Measurements from ENCODE around the gene CNOT11.
"Not testable (repeated sequence)": the region's sequence is repeated elsewhere in the genome, so short reads cannot be mapped to it uniquely, and the experiment has no call there.

CNOT11 gene

GRCh38 chr2:101244373-101244772 lies 8.3 kb upstream of the CNOT11 start:
- DNase-seq; in situ Hi-C loops (cut with MboI; ENCODE audit: low pct_unique_long_range_greater_than_20kb, low sequenced_read_pairs): not testable (repeated sequence)

- DNase-seq; in situ Hi-C loops (cut with MboI; ENCODE audit: low pct_unique_long_range_greater_than_20kb, low sequenced_read_pairs): not testable (repeated sequence)
These were observed 7.8 kb upstream of the CNOT11 start for GRCh38 chr2:101244899-101245298.

DNA sequence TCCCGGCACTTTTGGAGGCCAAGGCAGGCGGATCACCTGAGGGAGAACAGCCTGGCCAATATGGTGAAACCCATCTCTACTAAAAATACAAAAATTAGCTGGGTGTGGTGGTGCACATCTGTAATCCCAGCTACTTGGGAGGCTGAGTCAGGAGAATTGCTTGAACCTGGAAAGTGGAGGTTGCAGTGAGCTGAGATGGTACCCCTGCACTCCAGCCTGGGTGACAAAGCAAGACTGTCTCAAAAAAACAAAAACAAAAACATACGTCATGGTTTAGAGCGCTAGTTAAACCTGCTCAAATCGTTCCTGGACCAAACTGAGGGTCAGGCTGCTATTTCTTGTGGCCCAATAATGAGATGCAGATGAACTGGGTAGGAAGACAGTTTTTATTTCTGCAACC lies 7.2 kb upstream of the CNOT11 start:
- in situ Hi-C loops (cut with MboI; ENCODE audit: low pct_unique_long_range_greater_than_20kb, low sequenced_read_pairs); DNase-seq: not testable (repeated sequence)

DNA sequence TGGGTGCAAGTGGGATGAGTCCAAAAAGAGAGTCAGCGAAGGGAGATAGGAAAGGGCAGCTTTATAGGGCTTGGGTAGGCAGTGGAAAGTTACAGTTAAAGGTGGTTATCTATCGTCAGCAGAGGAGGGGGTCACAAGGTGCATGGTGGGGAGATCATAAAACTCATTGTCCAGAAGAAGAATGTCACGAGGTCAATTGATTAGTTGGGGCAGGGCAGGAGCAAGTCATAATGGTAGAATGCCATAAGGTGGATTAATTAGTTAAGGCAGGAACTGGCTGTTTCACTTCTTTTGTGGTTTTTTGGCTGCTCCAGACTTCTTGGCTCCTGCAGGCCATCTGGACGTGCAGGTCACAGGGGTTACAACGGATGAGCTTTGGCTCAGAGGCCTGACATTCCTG lies 3.9 kb upstream of the CNOT11 start:
- DNase-seq; in situ Hi-C loops (cut with MboI; ENCODE audit: low pct_unique_long_range_greater_than_20kb, low sequenced_read_pairs): not testable (repeated sequence)

DNA sequence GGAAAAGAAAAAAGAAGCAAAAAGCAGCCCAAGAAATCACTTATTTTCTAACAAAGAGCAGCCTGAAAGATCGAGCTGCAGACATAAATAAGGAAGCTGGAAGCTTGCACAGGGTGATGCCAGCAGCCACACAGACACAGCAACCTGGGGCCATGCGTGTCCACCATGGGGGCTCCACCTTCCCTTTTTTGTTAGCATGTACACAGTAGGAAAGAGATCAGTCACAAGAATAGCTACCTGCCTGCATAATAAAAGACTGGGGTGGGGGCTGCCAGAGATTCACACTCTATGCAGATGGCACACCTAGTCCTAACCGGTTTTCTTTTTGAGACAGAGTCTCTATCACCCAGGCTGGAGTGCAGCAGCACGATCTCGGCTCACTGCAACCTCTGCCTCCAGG lies 2.9 kb upstream of the CNOT11 start:
- peak; percentile 29 for DNase-seq
- in situ Hi-C loops (cut with MboI; ENCODE audit: low pct_unique_long_range_greater_than_20kb, low sequenced_read_pairs): no loop called here

- DNase-seq; in situ Hi-C loops (cut with MboI; ENCODE audit: low pct_unique_long_range_greater_than_20kb, low sequenced_read_pairs): not testable (repeated sequence)
These were observed 1.4 kb upstream of the CNOT11 start for GRCh38 chr2:101251246-101251781.

GRCh38 chr2:101251844-101252407 lies 760 bp upstream of the CNOT11 start:
- in situ Hi-C loops (cut with MboI; ENCODE audit: low pct_unique_long_range_greater_than_20kb, low sequenced_read_pairs): no loop called here
- no peak for DNase-seq

- in situ Hi-C loops (cut with MboI; ENCODE audit: low pct_unique_long_range_greater_than_20kb, low sequenced_read_pairs): no loop called here
- no peak for DNase-seq
These were observed 472 bp downstream of the CNOT11 start for GRCh38 chr2:101253013-101253702.

- in situ Hi-C loops (cut with MboI; ENCODE audit: low pct_unique_long_range_greater_than_20kb, low sequenced_read_pairs): no loop called here
- DNase-seq: peak; percentile 28
These were observed 1.2 kb downstream of the CNOT11 start for GRCh38 chr2:101253703-101254450.

GRCh38 chr2:101255501-101255900 lies 2.8 kb downstream of the CNOT11 start:
- no peak for DNase-seq
- in situ Hi-C loops (cut with MboI; ENCODE audit: low pct_unique_long_range_greater_than_20kb, low sequenced_read_pairs): no loop called here

- no peak for DNase-seq
- in situ Hi-C loops (cut with MboI; ENCODE audit: low pct_unique_long_range_greater_than_20kb, low sequenced_read_pairs): no loop called here
These were observed 3.6 kb downstream of the CNOT11 start for GRCh38 chr2:101256316-101256715.

GRCh38 chr2:101258804-101259203 lies 6.1 kb downstream of the CNOT11 start:
- DNase-seq: no peak
- in situ Hi-C loops (cut with MboI; ENCODE audit: low pct_unique_long_range_greater_than_20kb, low sequenced_read_pairs): no loop called here

GRCh38 chr2:101262142-101262541 lies 9.5 kb downstream of the CNOT11 start:
- no peak for DNase-seq
- in situ Hi-C loops (cut with MboI; ENCODE audit: low pct_unique_long_range_greater_than_20kb, low sequenced_read_pairs): no loop called here

GRCh38 chr2:101263377-101263800 lies 10.7 kb downstream of the CNOT11 start:
- no peak for DNase-seq
- in situ Hi-C loops (cut with MboI; ENCODE audit: low pct_unique_long_range_greater_than_20kb, low sequenced_read_pairs): no loop called here

DNA sequence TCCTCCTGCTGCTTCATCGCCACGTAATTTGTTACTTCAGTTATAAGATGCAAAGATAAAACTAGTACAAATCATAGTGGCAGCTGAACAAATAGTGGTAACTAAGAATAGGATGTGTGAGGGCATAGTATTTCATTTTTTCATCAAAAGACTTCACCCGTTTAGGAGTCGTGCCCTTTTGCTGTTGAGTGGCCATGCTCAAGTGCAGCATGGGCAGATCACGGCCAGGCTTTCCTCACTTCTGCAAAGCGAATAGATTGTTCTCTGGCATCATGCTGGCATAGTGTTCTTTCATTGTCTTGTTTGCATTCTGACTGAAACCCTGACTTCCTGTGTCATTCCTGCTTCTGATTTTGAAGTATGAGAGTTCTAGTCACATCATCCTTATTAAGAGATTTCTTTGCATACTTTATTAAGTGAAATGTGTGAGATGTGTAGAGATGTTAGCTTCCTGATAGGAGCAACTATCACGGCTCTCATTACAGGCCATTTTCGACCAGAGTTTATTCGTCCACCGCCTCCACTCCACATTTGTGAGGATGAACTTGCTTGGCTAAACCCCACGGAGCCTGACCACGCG lies 11.8 kb downstream of the CNOT11 start:
- no peak for DNase-seq
- in situ Hi-C loops (cut with MboI; ENCODE audit: low pct_unique_long_range_greater_than_20kb, low sequenced_read_pairs): no loop called here

DNA sequence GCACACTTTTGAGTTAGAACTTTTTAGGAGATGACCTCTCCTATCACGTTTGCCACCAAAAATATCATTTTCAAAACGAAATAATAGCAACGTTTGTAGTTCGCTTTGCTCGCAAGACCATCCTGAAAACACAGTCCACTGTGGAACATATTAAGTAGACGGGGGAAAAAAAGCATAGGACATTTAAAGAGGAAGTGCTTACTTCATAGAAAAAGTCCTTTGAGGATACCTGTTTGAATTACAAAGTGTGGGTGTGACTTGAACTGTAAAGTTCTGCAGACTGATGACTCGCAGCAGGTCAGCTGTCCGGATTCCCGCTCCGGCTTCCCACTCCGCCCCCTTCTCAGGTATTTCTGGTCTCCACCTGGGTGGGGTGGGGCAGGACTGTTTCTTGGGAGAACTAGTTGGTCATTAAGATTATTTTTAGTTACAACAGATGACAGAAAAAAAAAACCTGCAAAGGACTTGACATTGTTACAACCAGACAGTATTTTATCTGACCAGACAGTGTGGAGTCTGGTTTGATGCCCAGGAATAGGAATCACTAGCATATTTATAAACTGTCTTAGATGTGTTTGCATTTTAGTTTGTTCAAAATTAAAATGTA lies 13.3 kb downstream of the CNOT11 start:
- in situ Hi-C loops (cut with MboI; ENCODE audit: low pct_unique_long_range_greater_than_20kb, low sequenced_read_pairs): no loop called here
- no peak for DNase-seq

- no peak for DNase-seq
- in situ Hi-C loops (cut with MboI; ENCODE audit: low pct_unique_long_range_greater_than_20kb, low sequenced_read_pairs): no loop called here
These were observed 15.3 kb downstream of the CNOT11 start for GRCh38 chr2:101267671-101268656.

DNA sequence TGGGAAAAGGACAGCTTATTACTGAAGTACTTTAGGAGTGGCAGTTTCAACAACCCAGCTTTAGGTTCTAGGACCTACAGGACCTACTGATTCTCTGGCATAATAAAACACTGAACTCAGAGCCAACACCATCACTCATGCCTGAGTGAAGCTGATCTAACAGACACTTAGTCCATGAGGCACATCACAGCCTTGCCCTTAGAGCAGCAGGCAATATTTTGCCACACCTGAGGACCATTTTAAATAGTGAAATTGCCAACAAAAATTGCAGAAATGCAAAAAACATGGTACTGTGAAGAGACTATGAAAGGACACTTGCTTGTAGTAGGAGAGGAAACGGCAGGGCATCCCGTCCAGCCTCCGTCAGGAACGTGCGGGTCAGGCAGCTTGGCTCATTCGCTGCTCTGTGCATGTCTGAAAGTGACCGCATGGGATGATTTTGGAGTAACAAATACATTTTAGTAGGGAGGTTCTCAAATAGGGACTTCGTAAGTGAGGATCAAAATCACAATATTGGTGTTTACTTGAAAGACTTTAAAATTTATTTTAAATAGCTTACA lies 18.1 kb downstream of the CNOT11 start:
- in situ Hi-C loops (cut with MboI; ENCODE audit: low pct_unique_long_range_greater_than_20kb, low sequenced_read_pairs): no loop called here

More for the DNA sequence above, 18.1 kb downstream of the CNOT11 start:
- DNase-seq: no peak
